Activated CD4-positive, alpha-beta memory T cell treated with anti-CD3 and anti-CD28 coated beads for 36 hours (primary cell): ENCODE data around the gene TRDMT1. TPM values are rescaled to one million over a fixed set of nuclear protein-coding genes. Genes with fewer than 3 reads are reported as not detected.

Experiments used
- CTCF ChIA-PET: fragments of 350-600 bp; sonication (Branson Sonifier 250); formaldehyde crosslinking; loops from one replicate; lab custom pipeline; 2021; ENCODE audit warnings: antibody characterized with exemption, inconsistent platforms; lab: Charles Lee
- POLR2A ChIA-PET: fragments of 350-600 bp; sonication (Branson Sonifier 250); formaldehyde crosslinking; loops from one replicate; lab custom pipeline; 2021; ENCODE audit warnings: antibody characterized with exemption; lab: Charles Lee
- DNase-seq: peaks from one replicate; pipeline ENCODE4 v3.0.0-alpha.2; 2020
- H3K27ac Mint-ChIP-seq: one replicate; pipeline ENCODE4 v1.8.0; 2021; ENCODE audit warnings: mixed read lengths
- H3K27me3 Mint-ChIP-seq: one replicate; pipeline ENCODE4 v1.8.0; 2021; ENCODE audit warnings: mixed read lengths
- H3K36me3 Mint-ChIP-seq: one replicate; pipeline ENCODE4 v1.8.0; 2021; ENCODE audit warnings: mixed read lengths
- H3K4me1 Mint-ChIP-seq: one replicate; pipeline ENCODE4 v1.8.0; 2021; ENCODE audit warnings: low read depth, mixed read lengths
- H3K4me3 Mint-ChIP-seq: one replicate; pipeline ENCODE4 v1.8.0; 2021; ENCODE audit warnings: mild to moderate bottlenecking, mixed read lengths
- H3K9me3 Mint-ChIP-seq: one replicate; pipeline ENCODE4 v1.8.0; 2021; ENCODE audit warnings: mixed read lengths
- intact Hi-C: fragments of 100-400 bp; cut with micrococcal nuclease; formaldehyde crosslinking; loops from one replicate; pipeline ENCODE4 v1.15.1; 2023
- total RNA-seq, 2 experiments: library from RNA; stranded (reverse); gene quantifications; one replicate each; pipeline ENCODE4 v1.2.3, GENCODE V29; 2021

TRDMT1 gene
- total RNA-seq, 2 experiments from 2014 or later, result 5.0 to 5.8 TPM

- H3K4me3 Mint-ChIP-seq, result no peak overlapping the region
- POLR2A ChIA-PET, result interaction anchor here (0.6 to 1.9 kb wide), 2 partner anchors 10 to 1440 kb away, joined by 4 to 6 read pairs; partner anchors contain the start of gene VIM
Observed at GRCh38 chr10:17238445-17239291, 37.2 kb upstream of the TRDMT1 start.

GRCh38 chr10:17237915-17238444, 36.5 kb upstream of the TRDMT1 start:
- Mint-ChIP-seq H3K4me1 (peaks cover 34% of the 10 kb centered on the region), H3K9me3 (no peaks in the 10 kb centered on the region), H3K27me3 (no peaks in the 10 kb centered on the region), H3K4me3 (no peak overlapping the region), H3K36me3 (peaks cover 38% of the 10 kb centered on the region), H3K27ac (no peak overlapping the region)
- POLR2A ChIA-PET, result interaction anchor here (1.9 kb wide), 1 partner anchor 9 kb away, joined by 6 read pairs; the partner anchor contains the start of gene VIM
- intact Hi-C loops, result no loop called here
- no peak for DNase-seq
- CTCF ChIA-PET, result interaction anchor here (0.9 to 1.6 kb wide), 2 partner anchors 19 to 51 kb away, joined by 4 read pairs; no protein-coding TSS in a partner anchor

More at GRCh38 chr10:17238445-17239291, 37.2 kb upstream of the TRDMT1 start:
- no peak for DNase-seq
- Mint-ChIP-seq H3K4me1 (peaks cover 31% of the 10 kb centered on the region), H3K27me3 (no peaks in the 10 kb centered on the region), H3K36me3 (peaks cover 33% of the 10 kb centered on the region), H3K27ac (no peak overlapping the region), H3K9me3 (no peaks in the 10 kb centered on the region)
- CTCF ChIA-PET, result interaction anchor here (0.9 to 1.6 kb wide), 2 partner anchors 18 to 51 kb away, joined by 4 read pairs; no protein-coding TSS in a partner anchor
- intact Hi-C loops, result no loop called here

- intact Hi-C loops, result no loop called here
- no peaks in the 10 kb centered on the region for H3K9me3 Mint-ChIP-seq
- DNase-seq, result no peak
- peaks cover 43% of the 10 kb centered on the region for H3K36me3 Mint-ChIP-seq
- ChIA-PET POLR2A (interaction anchor here (1.9 kb wide), 1 partner anchor 8 kb away, joined by 6 read pairs; the partner anchor contains the start of gene VIM), CTCF (interaction anchor here (0.6 kb wide), 1 partner anchor 195 kb away, joined by 3 read pairs; no protein-coding TSS in a partner anchor)
- no peak overlapping the region for H3K4me3 Mint-ChIP-seq
- H3K27me3 Mint-ChIP-seq, result no peaks in the 10 kb centered on the region
- H3K27ac Mint-ChIP-seq, result no peak overlapping the region
- H3K4me1 Mint-ChIP-seq, result peaks cover 40% of the 10 kb centered on the region
Observed at GRCh38 chr10:17237149-17237527, 35.7 kb upstream of the TRDMT1 start.

GRCh38 chr10:17236468-17237148, 35.1 kb upstream of the TRDMT1 start:
- peaks cover 47% of the 10 kb centered on the region for H3K36me3 Mint-ChIP-seq
- intact Hi-C loops, result no loop called here
- ChIA-PET CTCF (interaction anchor here (0.6 to 0.7 kb wide), 2 partner anchors 23 to 195 kb away, joined by 3 read pairs; no protein-coding TSS in a partner anchor), POLR2A (no interaction called here)
- no peak overlapping the region for H3K27ac Mint-ChIP-seq
- DNase-seq, result no peak
- H3K4me3 Mint-ChIP-seq, result no peak overlapping the region
- H3K4me1 Mint-ChIP-seq, result peaks cover 43% of the 10 kb centered on the region
- H3K27me3 Mint-ChIP-seq, result no peaks in the 10 kb centered on the region
- no peaks in the 10 kb centered on the region for H3K9me3 Mint-ChIP-seq

GRCh38 chr10:17235136-17235535, 33.7 kb upstream of the TRDMT1 start:
- CTCF ChIA-PET, result interaction anchor here (1.2 kb wide), 1 partner anchor 205 kb away, joined by 3 read pairs; no protein-coding TSS in a partner anchor
- Mint-ChIP-seq H3K4me3 (no peak overlapping the region), H3K27ac (no peak overlapping the region), H3K4me1 (peaks cover 52% of the 10 kb centered on the region), H3K36me3 (peaks cover 61% of the 10 kb centered on the region), H3K9me3 (no peaks in the 10 kb centered on the region), H3K27me3 (no peaks in the 10 kb centered on the region)
- POLR2A ChIA-PET, result interaction anchor here (0.8 kb wide), 1 partner anchor 92 kb away, joined by 4 read pairs; no protein-coding TSS in a partner anchor
- intact Hi-C loops, result no loop called here
- no peak for DNase-seq

GRCh38 chr10:17234431-17234945, 33.0 kb upstream of the TRDMT1 start:
- Mint-ChIP-seq H3K27ac (peak overlapping the region; percentile 8), H3K27me3 (no peaks in the 10 kb centered on the region), H3K4me3 (no peak overlapping the region), H3K36me3 (peaks cover 65% of the 10 kb centered on the region), H3K4me1 (peaks cover 52% of the 10 kb centered on the region), H3K9me3 (no peaks in the 10 kb centered on the region)
- DNase-seq, result no peak
- intact Hi-C loops, result no loop called here
- ChIA-PET POLR2A (no interaction called here), CTCF (interaction anchor here (1.2 kb wide), 1 partner anchor 204 kb away, joined by 3 read pairs; no protein-coding TSS in a partner anchor)

GRCh38 chr10:17233286-17233991, 32.0 kb upstream of the TRDMT1 start:
- intact Hi-C loops, result no loop called here
- ChIA-PET POLR2A (interaction anchor here (1.9 kb wide), 1 partner anchor 27 kb away, joined by 6 read pairs; no protein-coding TSS in a partner anchor), CTCF (no interaction called here)
- H3K27me3 Mint-ChIP-seq, result no peaks in the 10 kb centered on the region
- no peak overlapping the region for H3K4me3 Mint-ChIP-seq
- H3K9me3 Mint-ChIP-seq, result no peaks in the 10 kb centered on the region
- H3K27ac Mint-ChIP-seq, result no peak overlapping the region
- no peak for DNase-seq
- H3K4me1 Mint-ChIP-seq, result peaks cover 52% of the 10 kb centered on the region
- H3K36me3 Mint-ChIP-seq, result peaks cover 67% of the 10 kb centered on the region

GRCh38 chr10:17232276-17232960, 30.9 kb upstream of the TRDMT1 start:
- Mint-ChIP-seq H3K36me3 (peaks cover 67% of the 10 kb centered on the region), H3K4me3 (peak overlapping the region; percentile 95), H3K27ac (peak overlapping the region; percentile 49), H3K27me3 (no peaks in the 10 kb centered on the region), H3K9me3 (no peaks in the 10 kb centered on the region), H3K4me1 (peaks cover 58% of the 10 kb centered on the region)
- DNase-seq, result no peak
- CTCF ChIA-PET, result interaction anchor here (1.0 to 1.1 kb wide), 3 partner anchors 53 to 404 kb away, joined by 3 to 4 read pairs (median 3); no protein-coding TSS in a partner anchor
- intact Hi-C loops, result no loop called here
- POLR2A ChIA-PET, result interaction anchor here (0.9 to 1.9 kb wide), 5 partner anchors 26 to 340 kb away, joined by 3 to 7 read pairs (median 6); partner anchors contain the start of gene TRDMT1

- intact Hi-C loops, result loop anchor here (2.0 kb wide), 1 partner anchor 87 kb away; no protein-coding TSS in a partner anchor
- Mint-ChIP-seq H3K9me3 (no peaks in the 10 kb centered on the region), H3K4me3 (peak overlapping the region; percentile 95), H3K27me3 (no peaks in the 10 kb centered on the region), H3K4me1 (peaks cover 64% of the 10 kb centered on the region), H3K27ac (peak overlapping the region; percentile 49), H3K36me3 (peaks cover 66% of the 10 kb centered on the region)
- DNase-seq, result no peak
- POLR2A ChIA-PET, result interaction anchor here (0.9 to 1.9 kb wide), 5 partner anchors 26 to 340 kb away, joined by 3 to 7 read pairs (median 6); partner anchors contain the start of gene TRDMT1
- CTCF ChIA-PET, result interaction anchor here (1.0 to 4.9 kb wide), 5 partner anchors 26 to 403 kb away, joined by 3 to 29 read pairs (median 4); no protein-coding TSS in a partner anchor
Observed at GRCh38 chr10:17231788-17232187, 30.3 kb upstream of the TRDMT1 start.
